Hypothalamus (tissue), 51 donors: ENCODE results near the gene MYH10.

Source experiments
- DNase-seq, 51 donors: peaks; one replicate each; lab custom pipeline; 2025; lab: John Stamatoyannopoulos, UW

Gene MYH10

DNA sequence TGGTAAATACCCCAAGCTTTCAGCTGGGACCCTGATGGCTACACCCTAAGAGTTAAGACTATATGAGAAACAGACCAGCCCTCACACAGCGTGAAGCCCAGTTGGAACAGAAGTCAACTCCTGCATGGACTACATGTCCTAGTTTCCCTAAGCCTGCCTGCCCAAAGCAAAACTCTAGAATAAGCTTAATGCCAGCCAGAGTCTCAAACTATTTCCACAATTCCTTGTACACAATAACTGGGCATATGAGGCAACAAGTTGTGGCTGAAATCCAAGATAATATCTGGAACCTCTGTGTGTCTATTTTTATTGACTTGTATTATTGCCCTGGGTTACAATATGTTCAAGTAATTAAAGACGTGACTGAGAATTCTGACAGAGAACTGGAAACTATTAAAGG lies 19.4 kb downstream of the MYH10 start:
- DNase-seq: no peak

- DNase-seq: no peak
Measured at GRCh38 chr17:8610558-8610957, 20.0 kb downstream of the MYH10 start.

DNA sequence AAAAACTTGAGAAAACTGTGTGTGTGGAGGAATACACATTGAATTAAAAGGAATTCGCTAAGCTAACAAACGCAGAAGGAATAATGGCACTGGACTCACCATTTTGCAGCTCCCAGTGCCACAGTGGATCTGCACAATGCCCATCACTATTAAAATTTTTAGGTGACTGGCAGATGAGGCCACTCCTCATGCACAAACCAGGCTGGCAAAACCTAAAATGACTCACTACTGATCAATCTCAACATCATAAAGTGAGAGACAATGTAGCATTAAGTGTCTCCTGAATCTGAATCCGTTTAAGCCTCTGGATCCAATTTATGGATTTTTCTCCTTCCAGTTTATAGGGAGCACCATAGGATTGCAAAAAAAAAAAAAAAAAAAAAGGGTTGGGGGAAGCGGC lies 20.6 kb downstream of the MYH10 start:
- DNase-seq: no peak

- no peak for DNase-seq
Measured at GRCh38 chr17:8608001-8608400, 22.5 kb downstream of the MYH10 start.

DNA sequence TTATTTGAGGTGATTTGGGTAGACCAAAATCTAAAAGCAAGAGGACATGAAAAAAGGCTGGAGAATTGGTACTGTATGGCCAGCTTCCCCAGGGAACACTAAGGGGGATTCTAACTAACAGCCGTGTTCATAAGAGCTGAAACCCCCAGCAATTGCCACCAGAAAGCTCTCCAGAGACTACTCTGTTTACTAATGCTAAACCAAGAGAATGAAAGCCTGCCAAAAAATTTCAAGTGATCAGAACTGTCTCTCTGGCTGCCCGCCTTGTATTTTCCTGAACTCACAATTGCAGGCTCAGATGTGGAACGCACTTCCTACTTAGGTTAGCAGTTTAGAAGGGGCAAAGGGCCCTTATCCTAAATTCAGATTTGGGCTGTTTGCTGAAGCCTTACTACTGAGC lies 24.1 kb downstream of the MYH10 start:
- peak in 1 of 51 donors; percentile 2 for DNase-seq

GRCh38 chr17:8602679-8603078 lies 27.8 kb downstream of the MYH10 start:
- DNase-seq: no peak

DNA sequence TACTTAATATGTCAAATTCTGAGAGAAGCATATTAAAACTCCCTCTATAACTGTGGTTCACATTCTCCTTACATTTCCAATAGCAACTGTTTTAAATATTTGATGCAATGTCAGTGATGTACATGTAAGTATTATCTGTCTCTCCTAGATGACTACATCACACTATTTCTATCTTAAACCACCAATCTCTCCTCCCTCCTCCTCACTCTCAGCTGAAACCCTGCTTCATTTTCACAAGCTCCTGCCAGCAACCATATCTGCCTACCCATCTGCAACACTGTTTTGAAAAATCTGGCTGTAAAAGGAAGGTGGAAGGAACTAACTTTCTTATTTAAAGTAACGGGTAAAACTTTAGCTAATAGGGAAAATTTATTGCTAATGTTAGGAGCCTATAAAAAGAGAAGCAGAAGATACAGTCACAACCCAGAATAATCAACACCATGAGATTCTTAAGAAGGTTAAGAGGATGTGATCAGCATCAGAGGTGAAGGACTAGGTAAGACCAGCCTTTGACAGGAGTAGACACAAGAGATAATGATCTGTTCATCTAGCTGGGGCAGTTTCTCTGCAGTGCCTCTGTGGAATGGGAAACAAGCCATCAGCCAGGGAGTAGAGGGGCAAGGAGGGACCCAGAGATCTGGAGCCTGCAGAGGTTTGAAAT lies 31.0 kb downstream of the MYH10 start:
- peak in 1 of 51 donors; percentile 2 for DNase-seq

GRCh38 chr17:8598913-8599312 lies 31.6 kb downstream of the MYH10 start:
- no peak for DNase-seq

DNA sequence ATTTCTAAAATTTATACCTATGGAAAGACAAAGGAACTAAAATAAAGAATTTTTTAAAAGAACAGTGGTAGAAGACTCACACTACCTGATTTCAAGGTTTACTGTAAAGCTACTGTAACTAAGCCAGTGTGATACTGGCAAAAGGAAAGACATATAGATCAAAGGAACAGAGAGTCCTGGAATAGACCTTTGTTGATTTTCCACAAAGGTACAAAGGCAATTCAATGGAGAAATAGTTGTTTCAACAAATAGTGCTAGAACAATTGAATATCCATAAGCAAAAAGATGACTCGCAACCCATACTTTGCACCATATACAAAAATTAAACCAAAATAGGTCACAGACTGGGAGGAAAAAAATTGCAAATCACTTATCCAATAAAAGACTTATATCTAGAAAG lies 36.7 kb downstream of the MYH10 start:
- DNase-seq: no peak

DNA sequence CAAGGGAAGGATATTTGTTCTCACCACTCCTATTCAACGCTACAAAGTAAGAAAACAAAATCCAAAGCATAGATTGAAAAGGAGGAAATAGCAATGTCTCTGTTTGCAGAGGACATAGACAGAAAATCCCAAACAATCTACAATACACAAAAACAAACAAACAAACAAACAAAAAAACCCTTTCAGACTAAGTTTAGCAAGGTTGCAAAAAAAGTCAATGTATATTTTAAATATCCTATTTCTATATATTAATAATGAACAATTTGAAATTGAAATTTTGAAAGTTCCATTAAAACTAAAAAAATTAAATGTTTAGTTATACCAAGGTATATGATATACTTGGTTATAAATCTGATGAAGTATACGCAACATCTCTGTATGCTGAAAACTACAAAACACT lies 37.2 kb downstream of the MYH10 start:
- DNase-seq: no peak

DNA sequence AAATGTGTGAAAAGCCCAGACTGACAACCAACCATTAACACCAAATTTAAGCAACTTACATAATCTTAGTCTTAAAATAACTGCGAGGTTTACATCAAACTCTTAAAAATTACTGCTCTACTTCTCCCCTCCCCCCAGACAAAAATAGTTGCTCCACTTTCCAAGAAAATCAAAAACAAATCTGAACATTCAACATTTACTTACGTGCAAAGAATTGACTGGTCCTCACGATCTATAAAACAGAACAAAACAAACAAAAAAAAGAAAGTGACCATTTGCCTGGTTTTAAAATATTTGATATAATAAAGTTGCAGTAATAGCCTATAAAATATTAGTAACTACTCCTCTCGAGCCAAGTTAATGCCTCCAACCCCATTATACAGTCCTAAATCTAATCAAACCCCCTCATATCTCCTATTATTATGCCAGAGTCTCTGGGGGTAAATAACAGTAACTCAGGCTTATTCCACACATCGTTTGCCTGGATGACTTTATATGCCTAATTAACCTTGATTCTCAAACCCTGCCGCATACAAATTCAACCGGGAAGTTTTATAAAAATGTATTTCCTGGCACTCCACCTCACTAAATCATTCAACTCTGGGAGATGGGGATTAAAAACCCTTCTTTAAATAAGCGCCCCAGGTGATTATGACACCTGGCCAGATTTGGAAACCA lies 41.5 kb downstream of the MYH10 start:
- DNase-seq: no peak

DNA sequence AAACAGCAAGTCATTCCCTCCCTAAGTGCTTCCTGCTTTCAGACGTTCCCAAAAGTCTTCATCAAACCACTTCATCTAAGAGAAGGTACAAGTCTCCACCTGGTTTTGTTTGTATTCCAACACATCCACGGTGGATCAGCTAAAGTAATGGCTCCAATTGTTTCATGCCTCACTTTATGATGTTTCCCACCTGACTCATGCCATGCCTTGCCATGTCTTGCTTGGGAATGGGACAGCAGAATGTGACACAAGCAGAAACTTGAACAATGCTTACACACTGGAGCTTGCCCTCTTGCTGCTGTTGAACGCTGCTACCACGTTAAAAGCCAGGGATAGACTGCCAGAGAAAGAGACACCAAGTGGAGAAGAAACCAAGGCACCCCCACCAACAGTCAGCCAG lies 43.8 kb downstream of the MYH10 start:
- DNase-seq: no peak

DNA sequence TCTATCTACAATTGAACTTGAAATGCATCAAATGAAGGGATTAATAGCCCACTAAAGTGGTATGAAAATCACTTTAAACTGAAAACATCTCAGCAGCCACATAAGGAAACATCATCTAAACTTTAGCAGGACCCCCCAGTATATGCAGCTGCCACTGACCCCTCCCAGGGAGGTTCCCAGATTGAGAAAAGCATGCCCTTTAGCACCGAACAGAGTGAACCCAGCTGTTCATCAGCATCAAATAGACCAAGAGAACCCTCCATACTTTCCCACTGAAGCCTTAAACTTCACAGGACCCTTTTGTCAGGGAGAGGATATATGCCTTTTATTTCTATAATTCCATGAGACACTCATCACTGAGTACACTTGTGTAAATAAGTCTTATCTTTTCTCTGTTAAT lies 44.6 kb downstream of the MYH10 start:
- no peak for DNase-seq

DNA sequence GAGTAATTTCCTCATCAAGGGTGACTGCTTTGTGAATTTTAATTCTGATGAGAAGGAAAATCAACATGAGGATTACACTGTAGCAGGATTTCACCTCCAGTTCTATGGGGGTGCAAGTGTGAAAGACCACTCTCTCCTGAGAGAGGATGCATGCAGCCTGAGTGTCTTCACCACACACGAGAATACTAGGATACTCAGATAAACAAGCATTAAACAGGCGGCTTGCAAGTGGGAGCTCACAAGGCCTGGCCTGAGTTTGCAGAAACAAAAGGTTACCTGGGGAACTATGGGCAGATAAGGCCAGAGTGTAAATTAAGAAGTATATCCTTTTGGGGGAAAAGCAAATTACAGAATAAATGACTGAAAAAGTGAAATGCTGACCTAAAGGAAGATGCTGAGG lies 46.6 kb downstream of the MYH10 start:
- no peak for DNase-seq

GRCh38 chr17:8580952-8581658 lies 49.4 kb downstream of the MYH10 start:
- DNase-seq: no peak

GRCh38 chr17:8577868-8578267 lies 52.7 kb downstream of the MYH10 start:
- no peak for DNase-seq

DNA sequence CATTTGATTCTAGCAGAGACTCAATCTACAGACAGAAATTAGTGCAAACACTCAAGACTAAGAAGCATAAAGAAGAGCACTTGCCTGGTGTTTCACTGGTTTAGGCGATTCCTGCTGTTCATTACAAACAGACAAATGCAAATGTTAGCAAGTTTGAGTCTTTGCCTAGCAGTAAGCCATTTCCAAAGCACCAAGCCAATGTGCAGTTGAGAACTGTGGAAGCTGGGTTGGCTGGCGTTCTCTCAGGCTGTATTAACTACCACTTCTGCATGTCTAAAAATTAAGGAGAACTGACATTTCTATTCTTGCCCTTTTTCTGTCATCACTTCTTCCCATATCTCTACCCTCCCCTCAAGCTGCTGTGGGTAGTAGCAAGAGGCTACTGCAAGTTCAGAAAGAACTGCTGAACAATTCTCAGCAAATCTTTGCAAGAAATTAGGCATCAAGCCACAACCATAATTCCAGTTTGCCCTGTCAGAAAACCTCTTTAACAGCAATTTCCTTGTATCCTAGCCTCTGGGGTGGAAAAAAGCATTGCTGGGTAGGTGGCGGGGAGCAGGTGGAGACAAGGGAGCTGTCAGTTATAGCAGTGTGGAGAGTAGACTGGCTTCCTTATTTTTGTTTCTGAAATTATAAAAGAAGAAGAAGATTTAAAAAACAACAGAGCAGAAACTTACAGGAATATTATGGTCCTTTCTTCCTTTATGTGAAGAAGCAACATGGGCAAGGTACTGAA lies 53.8 kb downstream of the MYH10 start:
- DNase-seq: no peak

- DNase-seq: no peak
Measured at GRCh38 chr17:8574687-8575086, 55.8 kb downstream of the MYH10 start.

GRCh38 chr17:8572764-8573163 lies 57.8 kb downstream of the MYH10 start:
- DNase-seq: no peak

- DNase-seq: no peak
Measured at GRCh38 chr17:8563981-8564602, 66.4 kb downstream of the MYH10 start.
